Transverse colon (tissue), 4 donors: Measurements from ENCODE around the gene E2F7. TPM values are rescaled to one million over a fixed set of nuclear protein-coding genes. Genes with fewer than 3 reads are reported as not detected.

Experiments
- DNase-seq: peaks from one replicate; pipeline ENCODE4 v3.0.0-alpha.2; 2019
- H3K27ac ChIP-seq, 4 donors: fragments of 200-600 bp; sonication (generic); 2 replicates each; pipeline ENCODE4 v1.5.1; 2016 to 2018; ENCODE audit warnings: inconsistent platforms in 4 of 4
- H3K27me3 ChIP-seq: fragments of 200-600 bp; sonication (generic); 2 replicates; pipeline ENCODE4 v1.5.1; 2017; ENCODE audit warnings: inconsistent platforms
- H3K36me3 ChIP-seq, 4 donors: fragments of 200-600 bp; sonication (generic); 2 replicates each; pipeline ENCODE4 v1.5.1; 2017 to 2019; ENCODE audit warnings: inconsistent platforms in 4 of 4
- H3K4me1 ChIP-seq, 4 donors: fragments of 200-600 bp; sonication (generic); 2 replicates each; pipeline ENCODE4 v1.5.1; 2017 to 2020; ENCODE audit warnings: inconsistent platforms in 4 of 4
- H3K4me3 ChIP-seq, 4 donors: fragments of 200-600 bp; sonication (generic); 1 replicate in 1 of 4; 2 replicates in 3 of 4; pipeline versions ENCODE4 v1.5.1 to v1.6.1; 2017 to 2019; ENCODE audit warnings: inconsistent platforms in 4 of 4
- H3K9me3 ChIP-seq, 2 donors: fragments of 200-600 bp; sonication (generic); 2 replicates each; pipeline ENCODE4 v1.5.1; 2017 to 2019; ENCODE audit warnings: inconsistent platforms in 2 of 2
- CTCF ChIP-seq, 5 experiments: fragments of 200-600 bp in 3 of 5; fragments of 450-650 bp in 2 of 5; sonication (generic) in 3 of 5; IDR thresholded peaks; 1 replicate in 2 of 5; 2 replicates in 3 of 5; pipeline ENCODE4 v1.5.1; 2016 to 2017; ENCODE audit warnings: antibody characterized with exemption in 5 of 5, inconsistent platforms in 3 of 5, mild to moderate bottlenecking in 2 of 5, moderate library complexity in 1 of 5
- EP300 ChIP-seq: sonication (generic); formaldehyde crosslinking; IDR thresholded peaks from one replicate; pipeline ENCODE4 v1.6.1; 2017; ENCODE audit warnings: antibody characterized with exemption, low read depth
- POLR2A ChIP-seq: fragments of 450-650 bp; IDR thresholded peaks from one replicate; pipeline ENCODE4 v1.6.1; 2016; ENCODE audit warnings: antibody characterized with exemption, mild to moderate bottlenecking, moderate library complexity
- POLR2AphosphoS5 ChIP-seq, 3 donors: sonication (generic); formaldehyde crosslinking; IDR thresholded peaks; one replicate each; pipeline ENCODE4 v1.6.1; 2016; ENCODE audit warnings: antibody characterized with exemption in 3 of 3
- WGBS, 2 donors: methylation state at CpG; one replicate each; pipeline ENCODE4 v1.1.5; 2018; ENCODE audit warnings: low coverage in 1 of 2; 5-methylcytosine and 5-hydroxymethylcytosine counted together
- in situ Hi-C, 4 donors: fragments of 200-750 bp; cut with MboI; loops; one replicate each; pipeline versions ENCODE4 v1.15.0 to v1.15.1; 2017; ENCODE audit warnings: low sequenced_read_pairs in 3 of 4, low pct_ligation_motif_present in 1 of 4, low pct_unique_long_range_greater_than_20kb in 1 of 4
- intact Hi-C: fragments of 100-400 bp; cut with DNase I; formaldehyde crosslinking; loops from one replicate; pipeline ENCODE4 v1.15.1; 2023; ENCODE audit warnings: low total_unique reads
- total RNA-seq, 4 donors: library from RNA; depleted of rRNA; stranded (reverse); fragments of >200 nt; gene quantifications; one replicate each; pipeline ENCODE4 v1.1.0, GENCODE V29; 2016

E2F7 gene
- total RNA-seq, 4 donors from 2014 or later, result 0.20 to 0.79 (median 0.41) TPM; not detected in 1

GRCh38 chr12:76997011-76997780, 68.2 kb downstream of the E2F7 start:
- Histone ChIP-seq H3K27ac (no peak overlapping the region), H3K9me3 (no peaks in the 10 kb centered on the region), H3K27me3 (no peaks in the 10 kb centered on the region), H3K4me1 (no peaks in the 10 kb centered on the region), H3K4me3 (no peak overlapping the region), H3K36me3 (no peaks in the 10 kb centered on the region)
- 84 to 91% methylated on average over 4 of the region's 4 CpGs for WGBS, 2 donors
- TF ChIP-seq EP300, result no peak
- TF ChIP-seq CTCF (IDR thresholded peaks at IDR 0.05), result no peak
- no peak for TF ChIP-seq POLR2AphosphoS5 (IDR thresholded peaks at IDR 0.05)
- TF ChIP-seq POLR2A, result no peak
- DNase-seq, result no peak
- intact Hi-C loops, result no loop called here
- in situ Hi-C loops, result no loop called here

- no peak for DNase-seq
- Histone ChIP-seq H3K27ac (no peak overlapping the region), H3K36me3 (no peaks in the 10 kb centered on the region), H3K4me1 (no peaks in the 10 kb centered on the region), H3K4me3 (no peak overlapping the region), H3K9me3 (no peaks in the 10 kb centered on the region), H3K27me3 (no peaks in the 10 kb centered on the region)
- WGBS, 2 donors, result 11 to 17% methylated on average over 1 of the region's 1 CpG
- in situ Hi-C loops (no loop called here), intact Hi-C loops (no loop called here)
- TF ChIP-seq POLR2A (no peak), EP300 (no peak), CTCF (IDR thresholded peaks at IDR 0.05) (no peak), POLR2AphosphoS5 (IDR thresholded peaks at IDR 0.05) (no peak)
Measured at GRCh38 chr12:76990716-76991115, 74.7 kb downstream of the E2F7 start.

- no peak overlapping the region for H3K27ac ChIP-seq
- no peaks in the 10 kb centered on the region for H3K27me3 ChIP-seq
- DNase-seq, result no peak
- no peaks in the 10 kb centered on the region for H3K36me3 ChIP-seq
- peaks cover 0 to 11% of the 10 kb centered on the region in 2 donors for H3K9me3 ChIP-seq
- in situ Hi-C loops, result no loop called here
- H3K4me3 ChIP-seq, result no peak overlapping the region
- WGBS, 2 donors, result 93 to 96% methylated on average over 5 to 26 of the region's 26 CpGs
- no peaks in the 10 kb centered on the region for H3K4me1 ChIP-seq
- intact Hi-C loops, result no loop called here
- TF ChIP-seq EP300 (no peak), POLR2A (no peak), CTCF (IDR thresholded peaks at IDR 0.05) (no peak), POLR2AphosphoS5 (IDR thresholded peaks at IDR 0.05) (no peak)
Measured at GRCh38 chr12:76984566-76984965, 80.8 kb downstream of the E2F7 start.

- in situ Hi-C loops, result no loop called here
- WGBS, 2 donors, result 72 to 75% methylated on average over 2 of the region's 2 CpGs
Measured at GRCh38 chr12:76983420-76983819, 81.9 kb downstream of the E2F7 start.

More at GRCh38 chr12:76983420-76983819, 81.9 kb downstream of the E2F7 start:
- no peaks in the 10 kb centered on the region for H3K36me3 ChIP-seq
- no peaks in the 10 kb centered on the region for H3K27me3 ChIP-seq
- H3K4me3 ChIP-seq, result no peak overlapping the region
- no peak for DNase-seq
- intact Hi-C loops, result no loop called here
- no peaks in the 10 kb centered on the region for H3K4me1 ChIP-seq
- H3K9me3 ChIP-seq, result peaks cover 0 to 11% of the 10 kb centered on the region in 2 donors
- H3K27ac ChIP-seq, result no peak overlapping the region
- TF ChIP-seq EP300, result no peak
- TF ChIP-seq POLR2A, result no peak
- no peak for TF ChIP-seq POLR2AphosphoS5 (IDR thresholded peaks at IDR 0.05)
- no peak for TF ChIP-seq CTCF (IDR thresholded peaks at IDR 0.05)
